ENCODE results near the gene ZNF835.

ZNF835 gene

GRCh38 chr19:56660381-56661107 is 11.0 kb downstream of the ZNF835 start:
- no peak for FAIRE-seq

GRCh38 chr19:56654151-56654550 is 17.4 kb downstream of the ZNF835 start:
- FAIRE-seq = no peak

GRCh38 chr19:56643460-56643955 is 28.0 kb downstream of the ZNF835 start:
- no peak for FAIRE-seq

GRCh38 chr19:56642711-56643459 is 28.7 kb downstream of the ZNF835 start, which contains the start of gene SMIM17:
Gene SMIM17, plus strand, starts transcription at chr19:56643159. Its CDS starts 2,509 bp downstream, at chr19:56645668.
- FAIRE-seq = no peak

GRCh38 chr19:56639217-56639616 is 32.3 kb downstream of the ZNF835 start:
- FAIRE-seq = no peak

GRCh38 chr19:56637976-56638555 is 33.5 kb downstream of the ZNF835 start:
- FAIRE-seq = no peak

- FAIRE-seq = no peak
These were observed 38.5 kb downstream of the ZNF835 start for GRCh38 chr19:56633021-56633420.

GRCh38 chr19:56625708-56626107 is 45.8 kb downstream of the ZNF835 start:
- FAIRE-seq = no peak

GRCh38 chr19:56623006-56623405 is 48.6 kb downstream of the ZNF835 start:
- FAIRE-seq = no peak

- FAIRE-seq = no peak
These were observed 49.2 kb downstream of the ZNF835 start for GRCh38 chr19:56622374-56622773.

- FAIRE-seq = no peak
These were observed 52.4 kb downstream of the ZNF835 start for GRCh38 chr19:56619121-56619520.

GRCh38 chr19:56617531-56617930 is 54.0 kb downstream of the ZNF835 start:
- no peak for FAIRE-seq

GRCh38 chr19:56613639-56614038 is 57.9 kb downstream of the ZNF835 start:
- FAIRE-seq = no peak

GRCh38 chr19:56612737-56613136 is 58.8 kb downstream of the ZNF835 start:
- FAIRE-seq = no peak

Data from G401.6 (cell line).